Mammary epithelial cell (primary cell): ENCODE measurements around the gene WDR88.

Source experiments
- CTCF ChIP-seq, 2 donors: IDR thresholded peaks in 1 of 2; conservative IDR thresholded peaks in 1 of 2; 2 replicates each; pipeline ENCODE4 v1.5.1; 2011 to 2012; ENCODE audit warnings: inconsistent platforms in 2 of 2, low read length in 2 of 2, mild to moderate bottlenecking in 2 of 2, control low read depth in 1 of 2, low read depth in 1 of 2; ENCODE audit not compliant: insufficient read depth in 1 of 2; ENCODE audit errors: extremely low read depth in 1 of 2
- EZH2 ChIP-seq: IDR thresholded peaks from 2 replicates; pipeline ENCODE4 v1.6.1; 2012; ENCODE audit warnings: low read length, inconsistent platforms, borderline replicate concordance

- no peak for TF ChIP-seq CTCF (conservative IDR thresholded peaks at IDR 0.05 in 1 of 2, IDR thresholded peaks at IDR 0.05 in 1 of 2; ENCODE audit: extremely low read depth in 1 of 2, insufficient read depth in 1 of 2, low read depth in 1 of 2, low read length in 2 of 2)
- no peak for TF ChIP-seq EZH2
These were observed 23.8 kb upstream of the WDR88 start for GRCh38 chr19:33108161-33108560.
